H1 (cell line): Measurements from ENCODE around the gene SAMD7. TPM values are rescaled to one million over a fixed set of nuclear protein-coding genes. Genes with fewer than 3 reads are reported as not detected.

Source experiments
- ASH2L ChIP-seq: fragments of 200-600, 300-600 bp; sonication (generic); IDR thresholded peaks from one replicate; pipeline ENCODE4 v1.7.1; 2017; ENCODE audit warnings: low read length
- BRCA1 ChIP-seq: IDR thresholded peaks from 2 replicates; pipeline ENCODE4 v1.6.1; 2012; ENCODE audit warnings: low read depth, low read length, improper control_type of control experiment
- CBX5 ChIP-seq: fragments of 300-800, 300-1000 bp; sonication (generic); IDR thresholded peaks from 2 replicates; pipeline ENCODE4 v1.7.1; 2016; ENCODE audit warnings: antibody characterized with exemption, low read length, low read depth
- CBX8 ChIP-seq: fragments of 300-800, 300-1000 bp; sonication (generic); IDR thresholded peaks from 2 replicates; pipeline ENCODE4 v1.7.1; 2016; ENCODE audit warnings: low read depth, low read length, borderline replicate concordance
- CEBPB ChIP-seq: IDR thresholded peaks from 2 replicates; pipeline ENCODE4 v1.6.1; 2012; ENCODE audit warnings: low read depth, low read length
- CHD2 ChIP-seq: IDR thresholded peaks from 2 replicates; pipeline ENCODE4 v1.6.1; 2012; ENCODE audit warnings: low read length, improper control_type of control experiment
- GABPA ChIP-seq: IDR thresholded peaks from 2 replicates; pipeline ENCODE4 v1.6.1; 2011; ENCODE audit warnings: mild to moderate bottlenecking, low read length, moderate library complexity, borderline replicate concordance; ENCODE audit not compliant: insufficient read depth
- RAD21 ChIP-seq, 2 experiments: IDR thresholded peaks in 1 of 2; conservative IDR thresholded peaks in 1 of 2; 2 replicates each; pipeline ENCODE4 v1.6.1; 2011; ENCODE audit warnings: low read depth in 2 of 2, low read length in 2 of 2, improper control_type of control experiment in 1 of 2, inconsistent platforms in 1 of 2, mild to moderate bottlenecking in 1 of 2, moderate library complexity in 1 of 2
- RBBP5 ChIP-seq: IDR thresholded peaks from 2 replicates; pipeline ENCODE4 v1.7.1; 2012; ENCODE audit warnings: low read depth, mild to moderate bottlenecking, inconsistent platforms, low read length, moderate library complexity, borderline replicate concordance
- polyA plus RNA-seq, 7 experiments: library from polyadenylated mRNA; depleted of rRNA in 3 of 7; stranded (reverse) in 5 of 7; unstranded in 2 of 7; fragments of >200 nt in 5 of 7; fragments of 200-250 nt in 2 of 7; gene quantifications; 1 replicate in 5 of 7; 2 replicates in 1 of 7; 4 replicates in 1 of 7; pipeline versions ENCODE4 v1.2.1 to v1.2.3, GENCODE V29; 2011 to 2013; ENCODE audit warnings: missing spikeins in 2 of 7, mixed read lengths in 2 of 7
- total RNA-seq: library from RNA; stranded (reverse); fragmentation: NEBNext Ultra II Directional; extraction: Animal tissue kit (Norgen Biotek cat#: 25700); gene quantifications from 2 replicates; pipeline ENCODE4 v1.2.1, GENCODE V29; 2021

Gene SAMD7
- total and polyA plus RNA-seq, 2 of the 8 experiments (the other 6 are each of a cell fraction or from before 2014, with no cell fraction given): not detected

GRCh38 chr3:169965562-169966427, 54.4 kb downstream of the SAMD7 start (continued):
- no peak for TF ChIP-seq RAD21 (IDR thresholded peaks at IDR 0.05 in 1 of 2, conservative IDR thresholded peaks at IDR 0.05 in 1 of 2; ENCODE audit: low read depth in 2 of 2, low read length in 2 of 2)
- no peak for TF ChIP-seq CBX8
- TF ChIP-seq ASH2L: no peak
- no peak for TF ChIP-seq GABPA
- no peak for TF ChIP-seq BRCA1
- TF ChIP-seq CBX5: no peak
- no peak for TF ChIP-seq CEBPB
- no peak for TF ChIP-seq RBBP5
- TF ChIP-seq CHD2: no peak
